NB4 (cell line): ENCODE data around the gene MTNR1B.

Experiments
- TF ChIP-seq, protein P1 (sequence below): IDR thresholded peaks from one replicate; pipeline ENCODE4 v1.5.1; 2012; ENCODE audit warnings: low read depth, low read length
- TF ChIP-seq, protein P2 (sequence below): IDR thresholded peaks from 2 replicates; pipeline ENCODE4 v1.6.1; 2011; ENCODE audit warnings: low read depth, low read length

GRCh38 chr11:92976681-92977080 lies 7.2 kb downstream of the MTNR1B start:
- TF ChIP-seq, protein P1, sequence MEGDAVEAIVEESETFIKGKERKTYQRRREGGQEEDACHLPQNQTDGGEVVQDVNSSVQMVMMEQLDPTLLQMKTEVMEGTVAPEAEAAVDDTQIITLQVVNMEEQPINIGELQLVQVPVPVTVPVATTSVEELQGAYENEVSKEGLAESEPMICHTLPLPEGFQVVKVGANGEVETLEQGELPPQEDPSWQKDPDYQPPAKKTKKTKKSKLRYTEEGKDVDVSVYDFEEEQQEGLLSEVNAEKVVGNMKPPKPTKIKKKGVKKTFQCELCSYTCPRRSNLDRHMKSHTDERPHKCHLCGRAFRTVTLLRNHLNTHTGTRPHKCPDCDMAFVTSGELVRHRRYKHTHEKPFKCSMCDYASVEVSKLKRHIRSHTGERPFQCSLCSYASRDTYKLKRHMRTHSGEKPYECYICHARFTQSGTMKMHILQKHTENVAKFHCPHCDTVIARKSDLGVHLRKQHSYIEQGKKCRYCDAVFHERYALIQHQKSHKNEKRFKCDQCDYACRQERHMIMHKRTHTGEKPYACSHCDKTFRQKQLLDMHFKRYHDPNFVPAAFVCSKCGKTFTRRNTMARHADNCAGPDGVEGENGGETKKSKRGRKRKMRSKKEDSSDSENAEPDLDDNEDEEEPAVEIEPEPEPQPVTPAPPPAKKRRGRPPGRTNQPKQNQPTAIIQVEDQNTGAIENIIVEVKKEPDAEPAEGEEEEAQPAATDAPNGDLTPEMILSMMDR: no peak
- TF ChIP-seq, protein P2, sequence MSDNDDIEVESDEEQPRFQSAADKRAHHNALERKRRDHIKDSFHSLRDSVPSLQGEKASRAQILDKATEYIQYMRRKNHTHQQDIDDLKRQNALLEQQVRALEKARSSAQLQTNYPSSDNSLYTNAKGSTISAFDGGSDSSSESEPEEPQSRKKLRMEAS: no peak
